KG1 (cell line): Measurements from ENCODE around the gene NELL1.

Source experiments
- DNase-seq: peaks from one replicate; lab custom pipeline; 2025; lab: John Stamatoyannopoulos, UW

NELL1 gene

GRCh38 chr11:20874358-20874757 lies 205.0 kb downstream of the NELL1 start:
- DNase-seq = no peak

- no peak for DNase-seq
Measured at GRCh38 chr11:20875889-20876288, 206.5 kb downstream of the NELL1 start.

- DNase-seq = no peak
Measured at GRCh38 chr11:20876738-20877137, 207.4 kb downstream of the NELL1 start.

- no peak for DNase-seq
Measured at GRCh38 chr11:20880094-20880493, 210.7 kb downstream of the NELL1 start.

GRCh38 chr11:20881328-20882079 lies 212.1 kb downstream of the NELL1 start:
- DNase-seq = no peak

- no peak for DNase-seq
Measured at GRCh38 chr11:20887137-20887536, 217.8 kb downstream of the NELL1 start.

- no peak for DNase-seq
Measured at GRCh38 chr11:20894296-20894695, 224.9 kb downstream of the NELL1 start.

GRCh38 chr11:20909995-20910726 lies 240.8 kb downstream of the NELL1 start:
- DNase-seq = no peak

GRCh38 chr11:20910733-20911132 lies 241.3 kb downstream of the NELL1 start:
- DNase-seq = no peak

- no peak for DNase-seq
Measured at GRCh38 chr11:20912065-20912821, 242.9 kb downstream of the NELL1 start.

- DNase-seq = no peak
Measured at GRCh38 chr11:20912922-20913512, 243.6 kb downstream of the NELL1 start.

GRCh38 chr11:20917306-20917705 lies 247.9 kb downstream of the NELL1 start:
- DNase-seq = no peak

GRCh38 chr11:20926799-20927540 lies 257.6 kb downstream of the NELL1 start:
- DNase-seq = no peak

GRCh38 chr11:20931029-20931428 lies 261.6 kb downstream of the NELL1 start:
- DNase-seq = no peak

GRCh38 chr11:20933086-20933485 lies 263.7 kb downstream of the NELL1 start:
- DNase-seq = no peak

- no peak for DNase-seq
Measured at GRCh38 chr11:20933958-20934357, 264.6 kb downstream of the NELL1 start.

GRCh38 chr11:20934516-20934915 lies 265.1 kb downstream of the NELL1 start:
- no peak for DNase-seq

GRCh38 chr11:20937826-20938225 lies 268.4 kb downstream of the NELL1 start:
- no peak for DNase-seq

GRCh38 chr11:20949585-20949984 lies 280.2 kb downstream of the NELL1 start:
- DNase-seq = no peak

GRCh38 chr11:20962581-20962980 lies 293.2 kb downstream of the NELL1 start:
- DNase-seq = no peak

GRCh38 chr11:20963596-20963995 lies 294.2 kb downstream of the NELL1 start:
- DNase-seq = no peak

GRCh38 chr11:20964985-20965384 lies 295.6 kb downstream of the NELL1 start:
- no peak for DNase-seq
